ENCODE data around the gene PRAMEF18. TPM values are rescaled to one million over a fixed set of nuclear protein-coding genes. Genes with fewer than 3 reads are reported as not detected.
"Not testable (repeated sequence)": the region's sequence is repeated elsewhere in the genome, so short reads cannot be mapped to it uniquely, and the experiment has no call there.

The PRAMEF18 gene, protein sequence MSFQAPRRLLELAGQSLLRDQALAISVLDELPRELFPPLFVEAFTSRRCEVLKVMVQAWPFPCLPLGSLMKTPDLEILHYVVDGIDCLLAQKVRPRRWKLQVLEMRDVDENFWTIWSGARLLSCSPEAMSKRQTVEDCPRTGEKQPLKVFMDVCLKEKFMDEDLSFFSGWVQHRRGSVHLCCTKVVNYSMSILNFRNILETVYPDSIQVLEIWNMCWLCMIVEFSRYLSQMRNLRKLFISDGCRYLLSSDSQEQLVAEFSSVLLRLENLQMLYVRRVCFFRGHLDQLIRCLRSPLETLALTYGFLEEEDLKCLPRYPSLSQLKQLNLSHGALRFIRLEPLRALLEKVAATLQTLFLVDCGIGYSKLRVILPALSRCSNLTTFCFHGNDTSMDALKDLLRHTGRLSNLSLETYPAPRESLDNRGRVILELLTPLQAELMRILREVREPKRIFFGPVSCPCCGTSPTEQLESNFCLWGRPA
- polyA plus RNA-seq = not detected in 3 replicates
- polyA plus RNA-seq (2011; ENCODE audit: low read depth) = not detected
- not detected in 2 replicates for polyA plus RNA-seq (2011; cell fraction: cytosol; rRNA removed)
- not detected in 2 replicates for polyA plus RNA-seq (2011; cell fraction: nucleus; rRNA removed)
- polyA plus RNA-seq (2012; ENCODE audit: low replicate concordance) = not detected in 2 replicates
- not detected in 3 replicates for polyA minus RNA-seq
- polyA minus RNA-seq (2011; cell fraction: cytosol; rRNA and poly(A)+ RNA removed) = not detected
- not detected in 2 replicates for polyA minus RNA-seq (2011; cell fraction: nucleus; rRNA and poly(A)+ RNA removed)

DNA sequence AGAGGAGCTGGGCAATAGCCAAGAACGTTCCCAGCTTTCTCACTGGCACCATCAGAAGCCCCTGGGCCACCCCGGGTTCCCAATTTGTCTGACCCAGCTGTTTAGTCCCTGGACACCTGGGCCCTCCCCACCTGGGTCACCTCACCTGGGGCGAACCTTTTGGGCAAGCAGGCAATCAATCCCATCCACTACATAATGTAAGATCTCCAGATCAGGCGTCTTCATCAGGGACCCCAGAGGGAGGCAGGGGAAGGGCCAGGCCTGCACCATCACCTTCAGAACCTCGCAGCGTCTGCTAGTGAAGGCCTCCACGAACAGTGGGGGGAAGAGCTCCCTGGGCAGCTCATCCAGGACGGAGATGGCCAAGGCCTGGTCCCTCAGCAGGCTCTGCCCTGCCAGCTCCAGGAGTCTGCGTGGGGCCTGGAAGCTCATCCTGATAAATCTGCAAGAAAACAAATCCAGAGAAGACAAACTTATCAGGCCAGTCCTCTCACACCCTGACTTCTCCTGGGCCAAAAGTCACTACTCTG lies at the start of gene PRAMEF18:
PRAMEF18 (minus strand) TSS at position 480 of the 530 bp plus-strand sequence; CDS start at position 432, 48 bp downstream.
- FAIRE-seq; H3K9me3 ChIP-seq (ENCODE audit: control insufficient read depth, low read depth, low read length); H3K4me3 ChIP-seq (ENCODE audit: control insufficient read depth in 2 of 3, extremely low read depth in 1 of 3, insufficient read depth in 2 of 3, low read depth in 1 of 3, low read length in 3 of 3); dilution Hi-C loops (cut with MboI; ENCODE audit: extremely low pct_ligation_motif_present, low sequenced_read_pairs); H3K27me3 ChIP-seq (ENCODE audit: control insufficient read depth, extremely low read depth, insufficient read depth, low read length); H2AFZ ChIP-seq (ENCODE audit: control insufficient read depth, low read length); H4K20me1 ChIP-seq (ENCODE audit: control insufficient read depth, extremely low read depth, insufficient read depth, low read length); DNase-seq (ENCODE audit: low read depth, low spot score); H3K9ac ChIP-seq (ENCODE audit: control insufficient read depth, extremely low read depth, insufficient read depth, low read length); H3K79me2 ChIP-seq (ENCODE audit: control insufficient read depth, insufficient read depth, low read length); H3K27ac ChIP-seq (ENCODE audit: control insufficient read depth, insufficient read depth, low read length); H3K4me2 ChIP-seq (ENCODE audit: control insufficient read depth, extremely low read depth, insufficient read depth, low read depth, low read length); H3K36me3 ChIP-seq (ENCODE audit: control insufficient read depth in 2 of 2, extremely low read depth in 1 of 2, insufficient read depth in 2 of 2, low read length in 2 of 2); H3K4me1 ChIP-seq (ENCODE audit: control insufficient read depth, extremely low read depth, insufficient read depth, low read length); H3K9me1 ChIP-seq (ENCODE audit: control insufficient read depth, extremely low read depth, insufficient read depth, low read length): not testable (repeated sequence)

DNA sequence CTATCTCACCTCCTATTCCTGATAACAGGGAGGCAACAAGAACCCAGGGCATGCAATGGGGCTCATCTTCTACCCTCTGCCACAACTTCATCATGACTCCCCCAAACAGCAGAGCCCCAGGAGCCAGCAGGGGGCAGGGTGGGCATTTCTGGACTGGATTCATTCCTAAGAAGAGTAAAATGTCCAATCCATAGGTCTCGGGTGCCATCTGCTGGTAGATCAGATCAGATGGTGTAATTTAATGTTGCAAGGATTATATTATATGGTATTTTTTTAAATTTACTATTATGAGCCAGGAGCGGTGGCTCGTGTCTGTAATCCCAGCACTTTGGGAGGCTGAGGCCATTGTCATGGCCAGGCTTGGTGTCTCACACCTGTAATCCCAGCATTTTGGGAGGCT lies 39.2 kb upstream of the PRAMEF18 start:
- dilution Hi-C loops (cut with MboI; ENCODE audit: extremely low pct_ligation_motif_present, low sequenced_read_pairs); H3K9me1 ChIP-seq (ENCODE audit: control insufficient read depth, extremely low read depth, insufficient read depth, low read length); H3K79me2 ChIP-seq (ENCODE audit: control insufficient read depth, insufficient read depth, low read length); H3K4me2 ChIP-seq (ENCODE audit: control insufficient read depth, extremely low read depth, insufficient read depth, low read depth, low read length); H3K36me3 ChIP-seq (ENCODE audit: control insufficient read depth in 2 of 2, extremely low read depth in 1 of 2, insufficient read depth in 2 of 2, low read length in 2 of 2); DNase-seq (ENCODE audit: low read depth, low spot score); H3K27me3 ChIP-seq (ENCODE audit: control insufficient read depth, extremely low read depth, insufficient read depth, low read length); H2AFZ ChIP-seq (ENCODE audit: control insufficient read depth, low read length); H3K9ac ChIP-seq (ENCODE audit: control insufficient read depth, extremely low read depth, insufficient read depth, low read length); FAIRE-seq; H3K9me3 ChIP-seq (ENCODE audit: control insufficient read depth, low read depth, low read length); H3K27ac ChIP-seq (ENCODE audit: control insufficient read depth, insufficient read depth, low read length); H3K4me3 ChIP-seq (ENCODE audit: control insufficient read depth in 2 of 3, extremely low read depth in 1 of 3, insufficient read depth in 2 of 3, low read depth in 1 of 3, low read length in 3 of 3); H3K4me1 ChIP-seq (ENCODE audit: control insufficient read depth, extremely low read depth, insufficient read depth, low read length); H4K20me1 ChIP-seq (ENCODE audit: control insufficient read depth, extremely low read depth, insufficient read depth, low read length): not testable (repeated sequence)

DNA sequence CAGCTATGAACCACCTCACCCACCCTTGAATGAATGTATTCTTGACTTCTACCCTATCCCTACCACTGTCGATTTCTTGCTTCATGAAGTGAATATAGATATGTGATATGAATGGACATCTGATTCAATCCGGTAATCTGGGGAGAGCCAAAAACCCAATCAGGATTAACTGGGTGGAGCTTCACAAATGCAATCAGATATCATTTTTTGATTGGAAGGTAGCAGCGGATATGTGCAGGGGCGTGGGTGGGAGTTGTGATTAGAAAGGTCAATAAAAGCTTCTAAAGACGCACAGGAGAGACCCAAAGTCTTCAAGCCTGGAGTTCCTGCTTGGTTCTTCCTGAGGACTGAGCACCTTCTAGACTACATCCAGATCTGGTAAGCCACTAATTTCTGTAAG lies 27.9 kb upstream of the PRAMEF18 start, which contains the start of gene PRAMEF5:
PRAMEF5 (plus strand) TSS at position 301 of the 400 bp plus-strand sequence. CDS start 5,071 bp downstream, outside the sequence.
- H3K4me3 ChIP-seq (ENCODE audit: control insufficient read depth in 2 of 3, extremely low read depth in 1 of 3, insufficient read depth in 2 of 3, low read depth in 1 of 3, low read length in 3 of 3); H3K27me3 ChIP-seq (ENCODE audit: control insufficient read depth, extremely low read depth, insufficient read depth, low read length); H3K36me3 ChIP-seq (ENCODE audit: control insufficient read depth in 2 of 2, extremely low read depth in 1 of 2, insufficient read depth in 2 of 2, low read length in 2 of 2); H4K20me1 ChIP-seq (ENCODE audit: control insufficient read depth, extremely low read depth, insufficient read depth, low read length); H3K79me2 ChIP-seq (ENCODE audit: control insufficient read depth, insufficient read depth, low read length); H3K9ac ChIP-seq (ENCODE audit: control insufficient read depth, extremely low read depth, insufficient read depth, low read length); H3K4me1 ChIP-seq (ENCODE audit: control insufficient read depth, extremely low read depth, insufficient read depth, low read length); FAIRE-seq; H3K9me1 ChIP-seq (ENCODE audit: control insufficient read depth, extremely low read depth, insufficient read depth, low read length); DNase-seq (ENCODE audit: low read depth, low spot score); H2AFZ ChIP-seq (ENCODE audit: control insufficient read depth, low read length); H3K27ac ChIP-seq (ENCODE audit: control insufficient read depth, insufficient read depth, low read length); H3K9me3 ChIP-seq (ENCODE audit: control insufficient read depth, low read depth, low read length); dilution Hi-C loops (cut with MboI; ENCODE audit: extremely low pct_ligation_motif_present, low sequenced_read_pairs); H3K4me2 ChIP-seq (ENCODE audit: control insufficient read depth, extremely low read depth, insufficient read depth, low read depth, low read length): not testable (repeated sequence)

DNA sequence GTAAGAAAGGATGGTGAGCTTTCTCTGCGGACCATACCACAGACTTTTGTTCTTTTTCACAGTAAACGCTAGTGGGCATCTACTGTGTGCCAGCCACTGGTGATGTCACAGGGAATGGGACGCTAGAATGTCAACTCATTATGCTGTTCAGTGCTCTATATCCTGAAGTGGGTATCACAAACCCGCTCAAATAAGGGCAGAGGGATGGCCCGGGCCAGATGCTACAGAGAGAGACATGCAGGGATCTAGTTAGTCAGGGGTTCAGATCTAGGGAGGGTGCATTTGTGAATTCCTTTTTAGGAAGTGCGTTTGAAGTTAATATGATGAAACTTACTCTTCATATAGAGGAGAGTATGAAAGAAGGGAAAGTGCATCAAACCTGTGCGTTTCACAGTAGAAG lies 21.2 kb upstream of the PRAMEF18 start:
- H2AFZ ChIP-seq (ENCODE audit: control insufficient read depth, low read length); H3K79me2 ChIP-seq (ENCODE audit: control insufficient read depth, insufficient read depth, low read length); H3K4me3 ChIP-seq (ENCODE audit: control insufficient read depth in 2 of 3, extremely low read depth in 1 of 3, insufficient read depth in 2 of 3, low read depth in 1 of 3, low read length in 3 of 3); H3K4me2 ChIP-seq (ENCODE audit: control insufficient read depth, extremely low read depth, insufficient read depth, low read depth, low read length); H3K4me1 ChIP-seq (ENCODE audit: control insufficient read depth, extremely low read depth, insufficient read depth, low read length); H3K9me1 ChIP-seq (ENCODE audit: control insufficient read depth, extremely low read depth, insufficient read depth, low read length); H3K27me3 ChIP-seq (ENCODE audit: control insufficient read depth, extremely low read depth, insufficient read depth, low read length); H4K20me1 ChIP-seq (ENCODE audit: control insufficient read depth, extremely low read depth, insufficient read depth, low read length); H3K27ac ChIP-seq (ENCODE audit: control insufficient read depth, insufficient read depth, low read length); H3K9ac ChIP-seq (ENCODE audit: control insufficient read depth, extremely low read depth, insufficient read depth, low read length); H3K9me3 ChIP-seq (ENCODE audit: control insufficient read depth, low read depth, low read length); FAIRE-seq; H3K36me3 ChIP-seq (ENCODE audit: control insufficient read depth in 2 of 2, extremely low read depth in 1 of 2, insufficient read depth in 2 of 2, low read length in 2 of 2); dilution Hi-C loops (cut with MboI; ENCODE audit: extremely low pct_ligation_motif_present, low sequenced_read_pairs); DNase-seq (ENCODE audit: low read depth, low spot score): not testable (repeated sequence)
